Fibroblast of mammary gland (primary cell): Measurements from ENCODE around the gene LENG1.

Experiments
- DNase-seq: peaks from one replicate; pipeline ENCODE4 v3.0.0-alpha.2; 2010; ENCODE audit warnings: low read depth
- H3K4me3 ChIP-seq: 2 replicates; pipeline ENCODE4 v1.5.1; 2011; ENCODE audit warnings: low read depth, mild to moderate bottlenecking, low read length, moderate library complexity; ENCODE audit not compliant: control insufficient read depth
- CTCF ChIP-seq: conservative IDR thresholded peaks from 2 replicates; pipeline ENCODE4 v1.5.1; 2011; ENCODE audit warnings: low read depth, low read length, inconsistent platforms; ENCODE audit not compliant: control insufficient read depth, insufficient read depth

Gene LENG1

GRCh38 chr19:54137699-54138488 is 21.6 kb downstream of the LENG1 start, which contains the start of gene CNOT3:
Gene CNOT3 (plus strand): TSS chr19:54137762. CDS start chr19:54142979, 5,217 bp downstream.
- no peak for DNase-seq
- peak within 1 kb of the TSS; percentile 68 for H3K4me3 ChIP-seq
- TF ChIP-seq CTCF, result no peak

GRCh38 chr19:54136864-54137698 is 22.4 kb downstream of the LENG1 start:
- no peak for TF ChIP-seq CTCF
- H3K4me3 ChIP-seq, result peak overlapping the region; percentile 68
- peak; percentile 100 for DNase-seq

- TF ChIP-seq CTCF, result no peak
- DNase-seq, result peak; percentile 19
- peak overlapping the region; percentile 66 for H3K4me3 ChIP-seq
Observed at GRCh38 chr19:54136086-54136863, 23.2 kb downstream of the LENG1 start.

- H3K4me3 ChIP-seq, result no peak overlapping the region
- no peak for DNase-seq
- TF ChIP-seq CTCF, result no peak
Observed at GRCh38 chr19:54133957-54134590, 25.4 kb downstream of the LENG1 start.

- no peak for TF ChIP-seq CTCF
- peak; percentile 36 for DNase-seq
- no peak overlapping the region for H3K4me3 ChIP-seq
Observed at GRCh38 chr19:54133312-54133956, 26.1 kb downstream of the LENG1 start.
